NCI-H748 treated with DMSO at 0.1 percent for 48 hours (cell line): Measurements from ENCODE around the gene KANK3.
"Not testable (repeated sequence)": the region's sequence is repeated elsewhere in the genome, so short reads cannot be mapped to it uniquely, and the experiment has no call there.

Source experiments
- DNase-seq: peaks from one replicate; lab custom pipeline; 2025; lab: John Stamatoyannopoulos, UW

Gene KANK3

DNA sequence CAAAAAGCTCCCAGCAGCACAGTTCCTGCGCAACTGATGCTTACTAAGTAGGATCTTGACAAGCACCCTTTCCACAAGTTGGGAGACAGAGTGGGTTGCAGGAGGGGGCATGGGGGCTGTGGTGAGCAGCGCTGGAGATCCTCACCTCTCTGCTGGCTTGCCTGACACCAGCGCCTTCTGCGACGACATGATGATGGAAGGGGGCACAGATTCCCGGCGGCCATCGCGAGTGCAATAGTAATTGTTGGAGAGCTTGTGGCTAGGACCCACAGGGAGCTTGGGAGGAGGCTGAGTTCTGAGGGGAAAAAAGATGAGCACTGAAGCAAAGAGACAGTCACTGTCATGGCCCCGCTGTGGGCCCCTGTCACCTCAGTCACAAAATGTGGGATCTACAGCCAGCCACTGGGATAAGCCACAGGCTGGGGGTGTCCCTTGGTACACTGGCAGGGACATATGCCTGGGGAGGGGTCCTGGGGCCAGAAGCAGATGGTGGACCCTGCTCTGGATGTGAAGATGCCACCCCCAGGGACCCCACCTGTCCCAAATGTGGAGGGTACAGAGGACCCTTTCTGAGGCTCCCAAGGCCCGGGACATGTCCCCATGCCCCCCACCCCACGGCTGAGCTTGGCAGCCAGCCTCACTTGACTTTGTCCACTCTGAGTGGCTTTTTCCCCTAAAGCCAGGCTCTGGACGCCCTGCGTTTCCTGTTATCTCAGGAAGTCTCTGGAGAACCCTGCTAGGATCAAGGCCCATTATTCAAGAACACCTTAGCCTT is 26.5 kb downstream of the KANK3 start:
- DNase-seq = no peak

- DNase-seq = not testable (repeated sequence)
Measured at GRCh38 chr19:8314981-8315640, 28.0 kb downstream of the KANK3 start.

- no peak for DNase-seq
Measured at GRCh38 chr19:8311461-8312260, 31.4 kb downstream of the KANK3 start.

GRCh38 chr19:8310342-8311055 is 32.6 kb downstream of the KANK3 start:
- no peak for DNase-seq

GRCh38 chr19:8308891-8309291 is 34.2 kb downstream of the KANK3 start:
- no peak for DNase-seq

DNA sequence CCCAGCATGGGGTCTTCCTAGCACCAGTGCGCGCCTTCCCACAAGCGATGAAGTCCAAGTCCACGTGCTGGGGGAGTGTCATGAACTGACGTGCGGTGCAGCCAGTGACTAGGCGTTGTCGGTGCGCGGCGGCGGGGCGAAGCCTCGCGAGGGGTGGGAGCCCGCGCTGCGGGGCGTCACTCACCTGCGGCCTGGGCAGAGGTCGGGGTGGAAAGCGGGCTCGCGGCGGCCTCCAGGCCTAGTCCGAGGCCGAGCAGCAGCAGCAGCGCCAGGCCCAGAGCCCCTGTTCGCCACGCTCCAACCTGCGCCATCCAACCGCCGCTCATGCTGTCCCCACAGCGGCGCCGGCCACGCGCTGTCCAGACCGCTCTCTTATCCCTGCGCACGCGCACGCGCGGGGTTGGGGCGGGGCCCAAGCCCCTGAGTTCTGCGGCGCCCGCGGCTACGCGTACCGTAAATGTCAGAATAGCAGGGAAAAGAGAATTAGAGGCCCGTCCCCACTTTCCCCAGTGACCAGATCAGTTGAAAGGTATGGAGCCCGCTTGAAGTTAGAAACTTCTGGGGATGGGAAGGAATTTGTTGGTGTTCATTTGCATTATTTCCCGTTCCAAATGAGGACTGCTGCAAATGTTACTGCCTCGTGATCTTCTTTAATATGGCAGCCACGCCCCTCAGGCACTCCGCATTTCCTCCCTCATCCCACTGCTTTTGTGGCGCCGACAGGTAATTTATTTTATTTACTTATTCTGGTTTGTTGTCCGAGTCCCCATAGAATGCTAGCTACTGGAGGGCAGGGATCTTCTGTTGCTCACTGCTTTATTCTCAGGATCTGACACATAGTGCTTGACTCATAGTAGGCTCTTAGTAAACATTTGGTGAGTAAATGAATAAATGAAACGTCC is 34.8 kb downstream of the KANK3 start, which contains the start of gene CD320:
Gene CD320, minus strand, starts transcription at position 394 of the 902 bp plus-strand sequence. Its CDS starts 68 bp downstream, at position 326.
- peak; percentile 77 for DNase-seq

GRCh38 chr19:8307400-8307964 is 35.6 kb downstream of the KANK3 start:
- no peak for DNase-seq

DNA sequence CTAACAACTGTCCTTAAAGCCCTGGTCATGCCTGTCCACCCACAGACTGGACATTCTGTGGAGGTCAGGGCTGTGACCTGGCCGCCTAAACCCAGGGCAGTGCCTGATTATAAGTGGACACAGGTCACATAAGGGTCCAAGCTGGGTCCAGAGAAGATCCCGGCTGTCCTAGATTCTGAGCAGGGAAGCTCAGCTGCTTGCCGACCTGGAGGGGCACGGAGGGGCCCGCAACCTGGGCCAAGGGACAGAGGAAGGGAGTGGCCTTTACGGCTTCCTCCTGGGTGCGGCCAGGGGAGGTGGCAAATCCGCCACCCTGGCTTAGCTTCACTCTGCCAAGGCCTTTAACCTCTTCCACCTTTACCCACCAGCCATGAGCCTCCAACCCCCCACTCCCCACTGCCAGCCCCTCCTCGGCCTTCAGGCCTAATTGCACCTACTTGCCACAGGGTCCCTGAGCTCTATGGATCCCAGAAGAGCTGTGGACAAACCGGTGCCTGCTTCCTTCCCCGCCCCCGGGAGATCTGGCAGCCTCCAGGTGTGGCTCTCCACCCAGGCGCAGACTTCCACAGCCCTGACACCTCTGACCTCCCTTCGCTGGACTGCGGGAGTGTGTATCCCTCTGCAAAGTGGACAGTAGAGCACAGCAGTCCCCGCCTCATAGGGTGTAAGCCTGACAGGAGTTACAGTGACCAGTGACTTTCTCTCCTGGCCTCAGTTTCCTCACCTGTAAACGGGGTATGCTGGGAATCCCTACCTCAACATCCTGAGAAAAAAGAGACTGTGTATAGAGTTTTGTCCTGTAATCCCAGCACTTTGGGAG is 36.6 kb downstream of the KANK3 start:
- DNase-seq = no peak

DNA sequence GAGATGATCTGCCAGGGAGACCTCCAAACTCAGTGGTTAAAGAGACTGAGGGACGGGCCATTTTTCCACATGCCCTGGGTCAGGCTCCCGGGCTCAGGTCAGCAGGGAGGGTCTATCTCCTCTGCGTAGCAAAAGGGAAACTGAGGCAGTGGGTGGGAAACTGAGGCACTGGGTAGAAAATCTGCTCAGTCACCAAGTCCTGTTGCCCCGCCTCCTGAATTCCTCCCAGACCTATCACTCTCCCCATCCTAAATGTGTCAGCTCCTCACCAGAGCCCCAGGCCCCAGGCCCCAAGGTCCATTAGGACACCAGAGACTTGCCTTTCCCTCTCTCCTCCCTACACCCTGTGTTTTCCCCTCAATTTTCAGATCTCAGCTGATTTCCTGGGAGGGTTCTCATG is 37.3 kb downstream of the KANK3 start:
- no peak for DNase-seq

DNA sequence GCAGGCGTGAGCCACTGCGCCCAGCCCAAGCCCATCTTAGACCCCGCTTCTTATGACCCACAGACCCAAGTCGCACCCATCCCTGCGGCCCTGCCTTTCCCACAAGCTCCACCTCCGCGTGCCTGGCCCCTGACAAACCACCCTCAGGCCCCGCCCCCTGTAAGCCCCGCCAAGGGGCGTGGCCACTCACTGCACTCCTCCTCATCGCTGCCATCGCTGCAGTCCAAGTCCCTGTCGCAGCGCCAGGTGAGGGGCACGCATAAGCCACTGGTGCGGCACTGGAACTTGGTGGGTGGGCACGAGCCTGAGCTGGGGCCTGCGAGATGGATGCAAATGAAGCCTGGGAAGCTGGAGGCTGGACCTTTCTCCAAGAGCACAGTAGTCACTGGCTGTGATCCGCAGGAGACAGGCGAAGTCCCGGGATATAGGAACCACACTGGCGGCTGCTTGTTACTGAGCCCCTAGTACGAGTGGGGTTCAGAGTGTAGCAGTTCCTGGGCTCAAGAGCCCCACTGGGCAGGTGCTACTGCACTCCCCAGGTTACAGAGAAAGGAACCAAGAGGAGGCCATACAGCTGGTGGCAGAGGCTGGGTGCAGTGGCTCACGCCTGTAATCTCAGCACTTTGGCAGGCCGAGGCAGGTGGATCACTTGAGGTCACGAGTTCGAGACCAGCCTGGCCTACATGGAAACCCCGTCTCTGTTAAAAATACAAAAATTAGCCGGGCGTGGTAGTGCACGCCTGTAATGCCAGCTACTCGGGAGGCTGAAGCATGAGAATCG is 38.0 kb downstream of the KANK3 start:
- no peak for DNase-seq

DNA sequence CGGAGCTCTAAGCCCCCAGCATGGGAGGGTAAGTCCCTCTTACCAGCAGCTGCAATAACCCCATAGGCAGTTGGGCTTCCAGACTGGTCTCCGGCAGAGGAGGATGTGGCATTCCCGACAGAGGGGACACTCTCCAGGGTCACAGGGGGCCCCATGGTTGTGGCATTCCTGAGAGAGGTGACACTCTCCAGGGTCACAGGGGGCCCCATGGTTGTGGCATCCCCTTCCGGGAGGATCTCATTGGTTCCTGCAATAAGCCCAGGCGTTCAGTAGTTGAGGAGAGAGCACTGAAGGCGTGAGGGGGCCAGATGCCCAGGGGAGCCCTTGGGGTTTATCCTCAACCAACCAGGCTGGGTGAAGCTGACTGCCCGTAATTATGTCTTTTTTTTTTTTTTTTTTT is 40.3 kb downstream of the KANK3 start:
- DNase-seq = no peak

GRCh38 chr19:8302357-8302691 is 40.7 kb downstream of the KANK3 start:
- DNase-seq = no peak

GRCh38 chr19:8291337-8291736 is 51.7 kb downstream of the KANK3 start:
- DNase-seq = not testable (repeated sequence)

DNA sequence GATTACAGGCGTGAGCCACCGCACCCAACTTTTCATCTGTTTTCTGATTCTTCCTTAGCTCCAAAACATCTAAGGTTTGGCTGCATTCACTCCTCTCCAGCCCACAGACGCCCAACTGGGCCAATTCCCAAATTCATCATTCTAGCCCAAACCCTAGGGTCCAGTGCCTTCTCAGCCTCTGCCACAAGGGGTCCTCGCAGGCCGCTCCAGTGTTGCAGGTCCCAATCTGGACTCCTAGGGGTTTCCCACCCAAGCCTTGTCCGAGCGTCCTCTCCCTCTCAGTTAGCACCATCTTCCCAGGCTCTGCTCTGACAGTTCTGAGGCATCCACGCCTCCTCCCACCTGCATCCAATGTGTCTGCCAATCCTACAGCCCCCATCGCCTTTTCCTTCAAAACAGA is 66.6 kb downstream of the KANK3 start:
- DNase-seq = not testable (repeated sequence)
